CD14-positive monocyte (primary cell): ENCODE measurements around the gene KPNA5. TPM values are rescaled to one million over a fixed set of nuclear protein-coding genes. Genes with fewer than 3 reads are reported as not detected.

Source experiments
- DNase-seq, 3 donors: peaks; one replicate each; pipeline ENCODE4 v3.0.0-alpha.2; 2011 to 2022
- H2AFZ ChIP-seq: 2 replicates; pipeline ENCODE4 v1.6.0; 2012; ENCODE audit warnings: mild to moderate bottlenecking, low read depth, low read length, inconsistent platforms; ENCODE audit not compliant: insufficient read depth, poor library complexity, severe bottlenecking
- H3K27ac ChIP-seq, 2 donors: 1 replicate in 1 of 2; 2 replicates in 1 of 2; pipeline ENCODE4 v1.5.1; 2012 to 2013; ENCODE audit warnings: low read length in 2 of 2, control low read depth in 1 of 2, inconsistent platforms in 1 of 2, low read depth in 1 of 2, mild to moderate bottlenecking in 1 of 2
- H3K27me3 ChIP-seq, 2 donors: one replicate each; pipeline versions ENCODE4 v1.6.0 to v1.6.1; 2011 to 2013; ENCODE audit warnings: low read length in 2 of 2; ENCODE audit not compliant: control insufficient read depth in 2 of 2, insufficient read depth in 2 of 2
- H3K36me3 ChIP-seq, 2 donors: replicated peaks in 1 of 2; 1 replicate in 1 of 2; 2 replicates in 1 of 2; pipeline versions ENCODE4 v1.5.1 to v1.6.1; 2012 to 2013; ENCODE audit warnings: low read length in 2 of 2, control low read depth in 1 of 2, inconsistent platforms in 1 of 2, mild to moderate bottlenecking in 1 of 2; ENCODE audit not compliant: insufficient read depth in 2 of 2, control insufficient read depth in 1 of 2
- H3K4me1 ChIP-seq, 2 donors: 1 replicate in 1 of 2; 2 replicates in 1 of 2; pipeline versions ENCODE4 v1.5.1 to v1.6.1; 2012 to 2013; ENCODE audit warnings: low read length in 2 of 2, control low read depth in 1 of 2, inconsistent platforms in 1 of 2, mild to moderate bottlenecking in 1 of 2, moderate library complexity in 1 of 2; ENCODE audit not compliant: insufficient read depth in 2 of 2, control insufficient read depth in 1 of 2
- H3K4me2 ChIP-seq: replicated peaks from 2 replicates; pipeline ENCODE3; 2012; ENCODE audit warnings: low read length, moderate library complexity, mild to moderate bottlenecking; ENCODE audit not compliant: poor library complexity, severe bottlenecking; ENCODE audit errors: extremely low read depth
- H3K4me3 ChIP-seq, 3 experiments: fragments of 200-600 bp in 1 of 3; sonication (generic) in 1 of 3; replicated peaks in 1 of 3; 1 replicate in 2 of 3; 2 replicates in 1 of 3; pipeline ENCODE4 v1.5.1; 2011 to 2013; ENCODE audit warnings: low read length in 3 of 3, mild to moderate bottlenecking in 3 of 3, control low read depth in 2 of 3, low read depth in 2 of 3, inconsistent platforms in 1 of 3, moderate library complexity in 1 of 3
- H3K79me2 ChIP-seq: 2 replicates; pipeline ENCODE4 v1.6.0; 2012; ENCODE audit warnings: mild to moderate bottlenecking, control low read depth, inconsistent platforms, low read length, moderate library complexity; ENCODE audit not compliant: insufficient read depth
- H3K9ac ChIP-seq: 2 replicates; pipeline ENCODE4 v1.6.0; 2017; ENCODE audit warnings: low read length, mild to moderate bottlenecking; ENCODE audit not compliant: insufficient read depth, poor library complexity, severe bottlenecking
- H3K9me3 ChIP-seq, 2 donors: replicated peaks in 1 of 2; 1 replicate in 1 of 2; 2 replicates in 1 of 2; pipeline versions ENCODE4 v1.5.1 to v1.6.1; 2012 to 2013; ENCODE audit warnings: low read length in 2 of 2, control low read depth in 1 of 2; ENCODE audit not compliant: control insufficient read depth in 1 of 2, insufficient read depth in 1 of 2
- H4K20me1 ChIP-seq: 2 replicates; pipeline ENCODE4 v1.6.0; 2012; ENCODE audit warnings: mild to moderate bottlenecking, low read length, control low read depth, moderate library complexity; ENCODE audit not compliant: insufficient read depth
- H3K27ac Mint-ChIP-seq, 7 donors: one replicate each; pipeline ENCODE4 v1.8.0; 2020; ENCODE audit warnings: mild to moderate bottlenecking in 7 of 7, mixed read lengths in 7 of 7, moderate library complexity in 6 of 7, inconsistent platforms in 2 of 7
- H3K27me3 Mint-ChIP-seq, 3 donors: one replicate each; pipeline ENCODE4 v1.8.0; 2021 to 2022; ENCODE audit warnings: low read depth in 3 of 3, mild to moderate bottlenecking in 3 of 3, mixed read lengths in 3 of 3, moderate library complexity in 3 of 3, inconsistent platforms in 1 of 3
- H3K36me3 Mint-ChIP-seq, 2 donors: one replicate each; pipeline ENCODE4 v1.8.0; 2020; ENCODE audit warnings: mixed read lengths in 2 of 2, inconsistent platforms in 1 of 2, mild to moderate bottlenecking in 1 of 2
- H3K4me1 Mint-ChIP-seq: one replicate; pipeline ENCODE4 v1.8.0; 2020; ENCODE audit warnings: mild to moderate bottlenecking, mixed read lengths
- H3K4me3 Mint-ChIP-seq, 2 donors: one replicate each; pipeline ENCODE4 v1.8.0; 2020; ENCODE audit warnings: mild to moderate bottlenecking in 2 of 2, mixed read lengths in 2 of 2, moderate library complexity in 1 of 2
- H3K9me3 Mint-ChIP-seq, 7 donors: one replicate each; pipeline ENCODE4 v1.8.0; 2020 to 2022; ENCODE audit warnings: mixed read lengths in 7 of 7, mild to moderate bottlenecking in 6 of 7, moderate library complexity in 6 of 7, inconsistent platforms in 2 of 7
- CTCF ChIP-seq: fragments of 200-600 bp; IDR thresholded peaks from one replicate; pipeline ENCODE4 v1.8.0; 2022; ENCODE audit warnings: antibody characterized with exemption, mild to moderate bottlenecking
- WGBS: methylation state at CpG from one replicate; pipeline ENCODE4 v1.1.5; 2013; ENCODE audit warnings: missing lambda C conversion rate; ENCODE audit not compliant: insufficient coverage; 5-methylcytosine and 5-hydroxymethylcytosine counted together
- intact Hi-C, 2 donors: fragments of 100-400 bp; cut with micrococcal nuclease; formaldehyde crosslinking; loops; one replicate each; pipeline versions ENCODE4 v1.15.0 to v1.15.1; 2023
- polyA plus RNA-seq, 3 donors: library from polyadenylated mRNA; depleted of rRNA in 1 of 3; unstranded in 2 of 3; stranded (reverse) in 1 of 3; fragments of 300-500 nt in 2 of 3; fragments of >200 nt in 1 of 3; fragmentation: Illumina TruSeq in 2 of 3; gene quantifications; 1 replicate in 2 of 3; 2 replicates in 1 of 3; pipeline ENCODE4 v1.2.3, GENCODE V29; 2012 to 2021

KPNA5 gene
- polyA plus RNA-seq, 3 donors: 1.7 to 2.9 (median 2.3) TPM

DNA sequence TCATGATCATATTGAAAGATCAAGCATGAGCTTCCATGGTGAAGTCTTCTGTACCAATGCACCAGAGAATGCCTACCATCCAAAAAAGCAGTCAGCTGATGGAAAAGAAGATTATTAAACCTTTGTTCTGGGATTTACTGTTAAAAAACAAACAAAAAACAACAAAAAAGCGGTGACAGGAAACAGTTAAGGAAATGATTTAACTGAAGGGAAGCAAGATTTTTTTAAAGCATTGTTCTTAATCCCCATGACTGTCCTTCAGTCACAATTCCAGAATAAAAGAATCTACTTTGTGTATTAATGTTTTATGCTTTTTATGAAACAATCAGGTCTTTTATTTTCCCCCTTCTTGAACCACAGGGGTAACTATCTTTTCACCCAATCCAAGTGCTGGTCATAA is 60.6 kb downstream of the KPNA5 start:
- Mint-ChIP-seq H3K4me3 (no peak overlapping the region), H3K27me3 (peaks cover 0 to 3% (median 1%) of the 10 kb centered on the region in 3 donors), H3K27ac (no peak overlapping the region), H3K9me3 (peaks cover 10 to 17% (median 13%) of the 10 kb centered on the region in 7 donors), H3K36me3 (peaks cover 4 to 10% of the 10 kb centered on the region in 2 donors), H3K4me1 (no peaks in the 10 kb centered on the region)
- Histone ChIP-seq H3K4me3 (no peak overlapping the region), H3K79me2 (no peaks in the 10 kb centered on the region), H3K4me1 (no peaks in the 10 kb centered on the region), H3K9me3 (no peaks in the 10 kb centered on the region), H3K9ac (no peak overlapping the region), H2AFZ (no peak overlapping the region), H3K36me3 (no peaks in the 10 kb centered on the region), H4K20me1 (no peaks in the 10 kb centered on the region), H3K27me3 (no peaks in the 10 kb centered on the region), H3K4me2 (no peak overlapping the region), H3K27ac (no peak overlapping the region)
- intact Hi-C loops: no loop called here
- no peak for DNase-seq
- no CpG with 5 or more reads among the region's 1 CpG for WGBS
- no peak for TF ChIP-seq CTCF

GRCh38 chr6:116745176-116745575 is 64.2 kb downstream of the KPNA5 start:
- Histone ChIP-seq H3K27ac (no peak overlapping the region), H4K20me1 (no peaks in the 10 kb centered on the region), H2AFZ (no peak overlapping the region), H3K9ac (no peak overlapping the region), H3K79me2 (no peaks in the 10 kb centered on the region), H3K4me1 (no peaks in the 10 kb centered on the region), H3K9me3 (no peaks in the 10 kb centered on the region), H3K4me2 (no peak overlapping the region), H3K4me3 (no peak overlapping the region), H3K27me3 (no peaks in the 10 kb centered on the region), H3K36me3 (no peaks in the 10 kb centered on the region)
- H3K4me3 Mint-ChIP-seq: no peak overlapping the region
- peaks cover 0 to 5% (median 1%) of the 10 kb centered on the region in 3 donors for H3K27me3 Mint-ChIP-seq
- 86% methylated on average over 2 of the region's 5 CpGs for WGBS
- no peak overlapping the region for H3K27ac Mint-ChIP-seq
- intact Hi-C loops: no loop called here
- no peak for TF ChIP-seq CTCF
- DNase-seq: no peak
- no peaks in the 10 kb centered on the region for H3K36me3 Mint-ChIP-seq
- no peaks in the 10 kb centered on the region for H3K4me1 Mint-ChIP-seq
- peaks cover 0 to 4% (median 1%) of the 10 kb centered on the region in 7 donors for H3K9me3 Mint-ChIP-seq
